B cell (primary cell): ENCODE measurements around the gene MARCOL. TPM values are rescaled to one million over a fixed set of nuclear protein-coding genes. Genes with fewer than 3 reads are reported as not detected.

Experiments
- ATAC-seq: fragments of 200-7000 bp; cut with Tn5 transposase; one replicate; pipeline ENCODE4 v1.10.0; 2021; ENCODE audit warnings: low read depth, mild to moderate bottlenecking, moderate number of reproducible peaks, moderate library complexity
- CTCF ChIA-PET: fragments of 350-600 bp; sonication (Branson Sonifier 250); formaldehyde crosslinking; loops from one replicate; lab custom pipeline; 2021; ENCODE audit warnings: antibody characterized with exemption, inconsistent platforms; lab: Charles Lee
- POLR2A ChIA-PET: fragments of 350-600 bp; sonication (Branson Sonifier 250); formaldehyde crosslinking; loops from one replicate; lab custom pipeline; 2021; ENCODE audit warnings: antibody characterized with exemption; lab: Charles Lee
- DNase-seq: peaks from one replicate; pipeline ENCODE4 v3.0.0; 2013
- H2AFZ ChIP-seq: 2 replicates; pipeline ENCODE4 v1.6.1; 2012; ENCODE audit warnings: mild to moderate bottlenecking, low read depth, low read length; ENCODE audit not compliant: insufficient read depth, poor library complexity, severe bottlenecking
- H3K27ac ChIP-seq, 2 donors: 1 replicate in 1 of 2; 2 replicates in 1 of 2; pipeline ENCODE4 v1.5.1; 2012 to 2013; ENCODE audit warnings: low read length in 2 of 2, mild to moderate bottlenecking in 2 of 2, moderate library complexity in 1 of 2
- H3K27me3 ChIP-seq, 4 experiments: fragments of 200-600 bp in 1 of 4; sonication (generic) in 1 of 4; replicated peaks in 1 of 4; 1 replicate in 2 of 4; 2 replicates in 2 of 4; pipeline versions ENCODE4 v1.6.1 to v1.7.0; 2013 to 2016; ENCODE audit warnings: low read length in 3 of 4, mild to moderate bottlenecking in 2 of 4, mixed read lengths in 1 of 4, moderate library complexity in 1 of 4; ENCODE audit not compliant: insufficient read depth in 4 of 4, control insufficient read depth in 3 of 4; ENCODE audit errors: control extremely low read depth in 1 of 4
- H3K36me3 ChIP-seq, 2 experiments: replicated peaks in 1 of 2; 1 replicate in 1 of 2; 2 replicates in 1 of 2; pipeline versions ENCODE4 v1.6.1 to v1.7.1; 2013; ENCODE audit warnings: low read length in 1 of 2; ENCODE audit not compliant: insufficient read depth in 2 of 2, control insufficient read depth in 1 of 2; ENCODE audit errors: control extremely low read depth in 1 of 2, extremely low read depth in 1 of 2
- H3K4me1 ChIP-seq, 2 donors: fragments of 200-600 bp in 1 of 2; sonication (generic) in 1 of 2; 1 replicate in 1 of 2; 2 replicates in 1 of 2; pipeline versions ENCODE4 v1.5.1 to v1.6.1; 2013 to 2017; ENCODE audit warnings: low read length in 2 of 2; ENCODE audit not compliant: control insufficient read depth in 2 of 2, insufficient read depth in 2 of 2
- H3K4me2 ChIP-seq: replicated peaks from 2 replicates; pipeline ENCODE3; 2012; ENCODE audit warnings: mild to moderate bottlenecking, low read depth, low read length; ENCODE audit not compliant: poor library complexity, severe bottlenecking
- H3K4me3 ChIP-seq, 5 experiments: fragments of 200-600 bp in 1 of 5; sonication (generic) in 1 of 5; 1 replicate in 3 of 5; 2 replicates in 2 of 5; pipeline versions ENCODE4 v1.5.1 to v1.7.0; 2011 to 2016; ENCODE audit warnings: low read length in 4 of 5, mild to moderate bottlenecking in 4 of 5, low read depth in 2 of 5, control low read depth in 1 of 5, moderate library complexity in 1 of 5; ENCODE audit not compliant: insufficient read depth in 1 of 5; ENCODE audit errors: control extremely low read depth in 1 of 5, extremely low read depth in 1 of 5
- H3K79me2 ChIP-seq: fragments of 200-600 bp; sonication (generic); one replicate; pipeline ENCODE4 v1.6.0; 2016; ENCODE audit warnings: low read length; ENCODE audit not compliant: control insufficient read depth, insufficient read depth
- H3K9ac ChIP-seq: fragments of 200-600 bp; sonication (generic); 2 replicates; pipeline ENCODE4 v1.6.1; 2017; ENCODE audit warnings: mild to moderate bottlenecking, low read length, moderate library complexity
- H3K9me3 ChIP-seq, 3 donors: one replicate each; pipeline versions ENCODE4 v1.6.1 to v1.7.1; 2013; ENCODE audit warnings: low read length in 2 of 3; ENCODE audit not compliant: control insufficient read depth in 2 of 3, insufficient read depth in 1 of 3; ENCODE audit errors: control extremely low read depth in 1 of 3
- H4K20me1 ChIP-seq: 2 replicates; pipeline ENCODE4 v1.6.0; 2012; ENCODE audit warnings: mild to moderate bottlenecking, low read length; ENCODE audit not compliant: insufficient read depth, control insufficient read depth, poor library complexity, severe bottlenecking
- H3K27ac Mint-ChIP-seq: one replicate; pipeline ENCODE4 v1.8.0; 2021; ENCODE audit warnings: mixed read lengths
- H3K27me3 Mint-ChIP-seq: one replicate; pipeline ENCODE4 v1.8.0; 2021; ENCODE audit warnings: mixed read lengths
- H3K4me1 Mint-ChIP-seq: one replicate; pipeline ENCODE4 v1.8.0; 2021; ENCODE audit warnings: mixed read lengths
- H3K4me3 Mint-ChIP-seq: one replicate; pipeline ENCODE4 v1.8.0; 2021; ENCODE audit warnings: mixed read lengths
- H3K9me3 Mint-ChIP-seq: one replicate; pipeline ENCODE4 v1.8.0; 2022; ENCODE audit warnings: mixed read lengths; ENCODE audit not compliant: insufficient read depth
- CTCF ChIP-seq: fragments of 200-600 bp; IDR thresholded peaks from one replicate; pipeline ENCODE4 v1.8.0; 2022; ENCODE audit warnings: antibody characterized with exemption, mild to moderate bottlenecking
- EZH2 ChIP-seq: IDR thresholded peaks from 2 replicates; pipeline ENCODE4 v1.6.1; 2012; ENCODE audit warnings: borderline replicate concordance, low read depth, mild to moderate bottlenecking, moderate library complexity, low read length; ENCODE audit not compliant: insufficient read depth, poor library complexity, severe bottlenecking
- WGBS: methylation state at CpG from one replicate; pipeline ENCODE4 v1.1.5; 2013; ENCODE audit warnings: missing lambda C conversion rate; ENCODE audit not compliant: insufficient coverage; 5-methylcytosine and 5-hydroxymethylcytosine counted together
- intact Hi-C: fragments of 100-400 bp; cut with micrococcal nuclease; formaldehyde crosslinking; loops from one replicate; pipeline ENCODE4 v1.10.0; 2022
- polyA plus RNA-seq: library from polyadenylated mRNA; depleted of rRNA; stranded (reverse); fragments of >200 nt; gene quantifications from 2 replicates; pipeline ENCODE4 v1.2.3, GENCODE V29; 2012
- total RNA-seq, 2 donors: library from RNA; stranded (reverse); fragments of 120-200 nt in 1 of 2; gene quantifications; 1 replicate in 1 of 2; 2 replicates in 1 of 2; pipeline versions ENCODE4 v1.2.3 to v1.2.4, GENCODE V29; 2013 to 2022

The MARCOL gene
- total and polyA plus RNA-seq, 2 donors (not counting 1 experiment from before 2014, with no cell fraction given), result not detected

GRCh38 chr5:148229840-148230239 is 8.5 kb upstream of the MARCOL start:
- intact Hi-C loops, result no loop called here
- Histone ChIP-seq H3K27me3 (no peaks in the 10 kb centered on the region), H3K4me2 (no peak overlapping the region), H3K27ac (no peak overlapping the region), H3K4me3 (no peak overlapping the region), H4K20me1 (no peaks in the 10 kb centered on the region), H3K9ac (no peak overlapping the region), H3K79me2 (no peaks in the 10 kb centered on the region), H3K36me3 (no peaks in the 10 kb centered on the region), H3K4me1 (no peaks in the 10 kb centered on the region), H2AFZ (no peak overlapping the region), H3K9me3 (no peaks in the 10 kb centered on the region)
- no peak for TF ChIP-seq EZH2
- DNase-seq (no peak), ATAC-seq (no peak)
- Mint-ChIP-seq H3K4me1 (no peaks in the 10 kb centered on the region), H3K4me3 (no peak overlapping the region), H3K27me3 (peaks cover 7% of the 10 kb centered on the region), H3K27ac (no peak overlapping the region), H3K9me3 (no peaks in the 10 kb centered on the region)
- POLR2A ChIA-PET, result no interaction called here
- CTCF ChIA-PET, result interaction anchor here (1.0 kb wide), 1 partner anchor 10 kb away, joined by 4 read pairs; no protein-coding TSS in a partner anchor

GRCh38 chr5:148230240-148230639 is 8.1 kb upstream of the MARCOL start:
- H3K4me2 ChIP-seq, result no peak overlapping the region
- Mint-ChIP-seq H3K27me3 (peaks cover 7% of the 10 kb centered on the region), H3K4me1 (no peaks in the 10 kb centered on the region), H3K9me3 (no peaks in the 10 kb centered on the region), H3K27ac (peak overlapping the region; percentile 22), H3K4me3 (no peak overlapping the region)
- no peak overlapping the region for H3K27ac ChIP-seq
- ChIA-PET POLR2A (no interaction called here), CTCF (interaction anchor here (1.0 kb wide), 1 partner anchor 10 kb away, joined by 4 read pairs; no protein-coding TSS in a partner anchor)
- no peak overlapping the region for H2AFZ ChIP-seq
- intact Hi-C loops, result no loop called here
- TF ChIP-seq CTCF (no peak), EZH2 (no peak)
- H3K9ac ChIP-seq, result no peak overlapping the region
- no peaks in the 10 kb centered on the region for H4K20me1 ChIP-seq
- no peaks in the 10 kb centered on the region for H3K79me2 ChIP-seq
- WGBS, result no CpG with 5 or more reads among the region's 7 CpGs
- ATAC-seq (no peak), DNase-seq (no peak)
- H3K9me3 ChIP-seq, result no peaks in the 10 kb centered on the region
- no peaks in the 10 kb centered on the region for H3K4me1 ChIP-seq
- no peak overlapping the region for H3K4me3 ChIP-seq
- H3K27me3 ChIP-seq, result no peaks in the 10 kb centered on the region
- H3K36me3 ChIP-seq, result no peaks in the 10 kb centered on the region
